DOHH2 (cell line): ENCODE data around the gene NRXN3.

ENCODE experiments used
- H3F3A ChIP-seq: fragments of 200-600 bp; sonication (generic), shearing (Covaris generic); 2 replicates; pipeline ENCODE4 v1.6.0; 2016; ENCODE audit warnings: antibody characterized with exemption, mild to moderate bottlenecking; ENCODE audit not compliant: control insufficient read depth, insufficient read depth
- H3K27ac ChIP-seq: fragments of 200-600 bp; sonication (generic); 2 replicates; pipeline ENCODE4 v1.5.1; 2014; ENCODE audit warnings: low read depth, mild to moderate bottlenecking, low read length, moderate library complexity
- H3K27me3 ChIP-seq: fragments of 200-600 bp; sonication (generic); 2 replicates; pipeline ENCODE4 v1.6.1; 2014; ENCODE audit warnings: mild to moderate bottlenecking, low read length, mixed read lengths; ENCODE audit not compliant: control insufficient read depth
- H3K36me3 ChIP-seq: fragments of 200-600 bp; sonication (generic); 2 replicates; pipeline ENCODE4 v1.6.1; 2014; ENCODE audit warnings: mild to moderate bottlenecking, low read length, moderate library complexity, mixed read lengths; ENCODE audit not compliant: control insufficient read depth
- H3K4me1 ChIP-seq: fragments of 200-600 bp; sonication (generic); 2 replicates; pipeline ENCODE4 v1.6.1; 2014; ENCODE audit warnings: mild to moderate bottlenecking, low read length, mixed read lengths; ENCODE audit not compliant: control insufficient read depth
- H3K4me2 ChIP-seq: fragments of 200-600 bp; sonication (generic); 2 replicates; pipeline ENCODE4 v1.6.0; 2014; ENCODE audit warnings: mild to moderate bottlenecking, low read length, moderate library complexity
- H3K4me3 ChIP-seq: fragments of 200-600 bp; sonication (generic); 2 replicates; pipeline ENCODE4 v1.5.1; 2014; ENCODE audit warnings: mild to moderate bottlenecking, low read length, mixed read lengths
- H3K79me2 ChIP-seq: fragments of 200-600 bp; sonication (generic); 2 replicates; pipeline ENCODE4 v1.6.1; 2014; ENCODE audit warnings: mild to moderate bottlenecking, low read length, mixed read lengths; ENCODE audit not compliant: control insufficient read depth
- H3K9me2 ChIP-seq: fragments of 200-600 bp; sonication (generic); replicated peaks from 2 replicates; pipeline ENCODE4 v1.6.1; 2014; ENCODE audit warnings: mild to moderate bottlenecking, low read length, mixed read lengths; ENCODE audit not compliant: control insufficient read depth
- H3K9me3 ChIP-seq: fragments of 200-600 bp; sonication (generic); 2 replicates; pipeline ENCODE4 v1.6.1; 2014; ENCODE audit warnings: antibody characterized with exemption, low read length, mixed read lengths; ENCODE audit not compliant: control insufficient read depth, insufficient read depth
- H4K20me1 ChIP-seq: fragments of 200-600 bp; sonication (generic); 2 replicates; pipeline ENCODE4 v1.6.0; 2014; ENCODE audit warnings: low read depth, mild to moderate bottlenecking, antibody characterized with exemption, low read length, moderate library complexity; ENCODE audit not compliant: control insufficient read depth, insufficient read depth
- CTCF ChIP-seq: fragments of 200-600 bp; sonication (generic); IDR thresholded peaks from one replicate; pipeline ENCODE4 v1.5.1; 2014; ENCODE audit warnings: antibody characterized with exemption, mild to moderate bottlenecking, low read depth, low read length; ENCODE audit not compliant: poor library complexity, severe bottlenecking
- EZH2phosphoT487 ChIP-seq: fragments of 200-600 bp; sonication (generic); IDR thresholded peaks from 2 replicates; pipeline ENCODE4 v1.6.1; 2017; ENCODE audit warnings: borderline replicate concordance, mild to moderate bottlenecking, antibody characterized with exemption, low read length, moderate library complexity, mixed read lengths

Gene NRXN3

GRCh38 chr14:79791055-79791732 lies 1621.0 kb downstream of the NRXN3 start:
- Histone ChIP-seq H3K9me3 (no peaks in the 10 kb centered on the region), H4K20me1 (no peaks in the 10 kb centered on the region), H3K4me1 (no peaks in the 10 kb centered on the region), H3K4me3 (no peak overlapping the region), H3K27me3 (no peaks in the 10 kb centered on the region), H3K4me2 (no peak overlapping the region), H3F3A (no peaks in the 10 kb centered on the region), H3K9me2 (no peaks in the 10 kb centered on the region), H3K79me2 (no peaks in the 10 kb centered on the region), H3K36me3 (no peaks in the 10 kb centered on the region), H3K27ac (no peak overlapping the region)
- no peak for TF ChIP-seq EZH2phosphoT487
- TF ChIP-seq CTCF = no peak

DNA sequence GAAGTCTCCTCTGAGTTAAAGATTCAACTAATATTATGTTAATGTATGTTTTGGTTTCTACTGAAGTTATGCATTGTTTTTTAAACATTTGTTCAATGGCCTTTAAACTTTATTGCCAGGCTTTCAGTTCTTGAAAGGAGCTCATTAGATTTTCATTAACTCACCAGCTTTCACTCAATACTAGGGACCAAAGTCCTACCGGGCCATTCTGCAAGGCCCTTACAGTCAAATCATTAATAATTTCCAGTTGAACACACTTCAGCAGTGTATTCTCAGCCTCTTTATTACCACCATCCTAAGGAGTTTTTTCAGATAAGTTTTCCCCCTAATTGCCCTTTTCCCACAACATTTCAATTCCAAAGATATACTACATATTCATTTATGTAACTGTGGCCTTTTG lies 1631.9 kb downstream of the NRXN3 start:
- H3K9me2 ChIP-seq = no peaks in the 10 kb centered on the region
- H4K20me1 ChIP-seq = no peaks in the 10 kb centered on the region
- no peaks in the 10 kb centered on the region for H3K27me3 ChIP-seq
- H3K4me2 ChIP-seq = no peak overlapping the region
- TF ChIP-seq CTCF (no peak), EZH2phosphoT487 (no peak)
- no peaks in the 10 kb centered on the region for H3K4me1 ChIP-seq
- no peaks in the 10 kb centered on the region for H3K9me3 ChIP-seq
- no peaks in the 10 kb centered on the region for H3K36me3 ChIP-seq
- no peaks in the 10 kb centered on the region for H3F3A ChIP-seq
- no peak overlapping the region for H3K4me3 ChIP-seq
- H3K27ac ChIP-seq = no peak overlapping the region
- H3K79me2 ChIP-seq = no peaks in the 10 kb centered on the region

DNA sequence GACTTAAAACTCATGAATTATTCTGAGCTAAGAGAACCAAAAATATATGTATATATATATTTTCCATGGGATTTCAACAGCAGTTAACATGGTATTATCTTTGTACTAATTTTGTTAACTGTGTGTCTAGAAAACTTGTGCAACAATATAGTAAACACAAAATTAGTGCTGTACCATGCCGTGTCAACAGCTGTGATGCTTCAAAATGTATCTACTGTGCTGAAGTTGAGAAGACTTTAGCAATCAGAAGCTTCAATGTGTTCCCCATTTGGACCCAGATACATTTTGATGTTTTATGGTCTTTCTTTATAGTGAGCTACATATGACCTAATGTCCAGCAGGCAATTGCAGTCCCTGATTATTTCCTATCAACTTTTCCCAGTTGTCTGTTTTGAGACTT lies 1635.5 kb downstream of the NRXN3 start:
- Histone ChIP-seq H3K9me2 (no peaks in the 10 kb centered on the region), H3K4me3 (no peak overlapping the region), H3K4me2 (no peak overlapping the region), H3K27ac (no peak overlapping the region), H3F3A (no peaks in the 10 kb centered on the region), H3K4me1 (no peaks in the 10 kb centered on the region), H3K36me3 (no peaks in the 10 kb centered on the region), H3K79me2 (no peaks in the 10 kb centered on the region), H4K20me1 (no peaks in the 10 kb centered on the region), H3K9me3 (no peaks in the 10 kb centered on the region), H3K27me3 (no peaks in the 10 kb centered on the region)
- no peak for TF ChIP-seq CTCF
- TF ChIP-seq EZH2phosphoT487 = no peak
